ENCODE measurements around the gene NUBP2.

Gene NUBP2

GRCh38 chr16:1828645-1829410 lies 46.1 kb downstream of the NUBP2 start:
- no peak for DNase-seq (ENCODE audit: low spot score)

GRCh38 chr16:1830213-1830612 lies 47.5 kb downstream of the NUBP2 start:
- no peak for DNase-seq (ENCODE audit: low spot score)

GRCh38 chr16:1831186-1832075 lies 48.7 kb downstream of the NUBP2 start:
- DNase-seq (ENCODE audit: low spot score): no peak

- DNase-seq (ENCODE audit: low spot score): no peak
These were observed 50.2 kb downstream of the NUBP2 start for GRCh38 chr16:1832838-1833454.

- no peak for DNase-seq (ENCODE audit: low spot score)
These were observed 51.3 kb downstream of the NUBP2 start for GRCh38 chr16:1834096-1834495.
